Activated CD8-positive, alpha-beta memory T cell treated with anti-CD3 and anti-CD28 coated beads, Interleukin-2, amount 10 ng/mL, durations not matched to agents 7 days and 5 days (primary cell): ENCODE results near the gene VPS13A. TPM values are rescaled to one million over a fixed set of nuclear protein-coding genes. Genes with fewer than 3 reads are reported as not detected.
"Not testable (repeated sequence)": the region's sequence is repeated elsewhere in the genome, so short reads cannot be mapped to it uniquely, and the experiment has no call there.

ENCODE experiments used
- ATAC-seq: fragments of 150-1000 bp; cut with Tn5 transposase; one replicate; pipeline ENCODE4 v1.10.0; 2021; ENCODE audit warnings: moderate library complexity
- CTCF ChIA-PET: fragments of 350-600 bp; sonication (Branson Sonifier 250); formaldehyde crosslinking; loops from one replicate; lab custom pipeline; 2021; ENCODE audit warnings: antibody characterized with exemption; lab: Charles Lee
- DNase-seq: peaks from one replicate; pipeline ENCODE4 v3.0.0-alpha.2; 2020
- H3K27ac Mint-ChIP-seq: one replicate; pipeline ENCODE4 v1.8.0; 2021; ENCODE audit warnings: mild to moderate bottlenecking, mixed read lengths
- H3K27me3 Mint-ChIP-seq: one replicate; pipeline ENCODE4 v1.8.0; 2021; ENCODE audit warnings: mixed read lengths
- H3K36me3 Mint-ChIP-seq: one replicate; pipeline ENCODE4 v1.8.0; 2021; ENCODE audit warnings: mild to moderate bottlenecking, mixed read lengths
- H3K4me1 Mint-ChIP-seq: one replicate; pipeline ENCODE4 v1.8.0; 2021; ENCODE audit warnings: mixed read lengths
- H3K4me3 Mint-ChIP-seq: one replicate; pipeline ENCODE4 v1.8.0; 2021; ENCODE audit warnings: mild to moderate bottlenecking, moderate library complexity, mixed read lengths
- H3K9me3 Mint-ChIP-seq: one replicate; pipeline ENCODE4 v1.8.0; 2022; ENCODE audit warnings: low read depth, mixed read lengths
- total RNA-seq, 2 experiments: library from RNA; stranded (reverse); gene quantifications; one replicate each; pipeline ENCODE4 v1.2.3, GENCODE V29; 2021

Gene VPS13A
- total RNA-seq, 2 experiments from 2014 or later = 43.6 to 53.8 TPM

DNA sequence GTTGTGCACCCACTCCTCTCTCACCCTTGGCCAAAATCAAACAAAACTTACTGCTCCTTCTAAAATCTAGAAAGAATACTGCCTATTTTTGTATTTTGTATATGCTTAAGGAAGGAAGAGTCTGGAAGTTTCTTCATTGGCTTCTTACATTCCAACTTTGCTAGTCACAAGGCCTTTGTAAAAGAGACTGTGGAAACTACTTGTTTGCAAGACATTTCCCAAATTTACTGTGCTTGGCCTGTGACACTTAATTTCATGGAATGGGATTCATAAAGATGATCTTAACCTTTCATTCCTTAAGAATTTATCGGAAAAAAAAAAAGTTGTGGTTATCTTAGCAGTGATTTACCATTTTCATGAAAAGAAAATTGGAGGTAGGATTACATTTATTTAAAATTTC, 208.9 kb downstream of the VPS13A start:
- Mint-ChIP-seq H3K36me3 (peaks cover 12% of the 10 kb centered on the region), H3K4me3 (no peak overlapping the region), H3K27ac (no peak overlapping the region), H3K27me3 (no peaks in the 10 kb centered on the region), H3K9me3 (no peaks in the 10 kb centered on the region), H3K4me1 (peaks cover 1% of the 10 kb centered on the region)
- CTCF ChIA-PET = no interaction called here
- no peak for DNase-seq
- no peak for ATAC-seq

- ATAC-seq (no peak), DNase-seq (no peak)
- Mint-ChIP-seq H3K9me3 (no peaks in the 10 kb centered on the region), H3K27ac (no peak overlapping the region), H3K4me3 (no peak overlapping the region), H3K27me3 (no peaks in the 10 kb centered on the region), H3K4me1 (no peaks in the 10 kb centered on the region), H3K36me3 (peaks cover 5% of the 10 kb centered on the region)
- CTCF ChIA-PET = no interaction called here
Observed at GRCh38 chr9:77391834-77392233, 214.5 kb downstream of the VPS13A start.

DNA sequence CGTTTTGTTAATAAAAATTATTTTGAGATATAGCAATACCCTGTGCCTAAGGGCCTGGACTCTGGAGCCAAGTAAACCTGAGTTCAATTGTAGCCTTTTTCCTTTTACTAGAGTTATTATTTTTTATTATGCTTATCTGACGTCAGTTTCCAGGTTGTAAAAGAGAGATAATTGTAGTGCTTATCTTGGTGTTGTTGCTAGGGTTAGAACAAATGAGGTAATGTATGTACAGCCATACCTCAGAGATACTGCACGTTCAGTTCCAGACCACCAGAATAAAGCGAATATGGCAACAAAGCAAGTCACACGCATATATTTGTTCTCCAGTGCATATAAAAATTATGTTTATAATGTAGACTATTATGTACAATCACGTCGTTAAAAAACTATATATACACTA, 215.0 kb downstream of the VPS13A start:
- ATAC-seq (no peak), DNase-seq (no peak)
- Mint-ChIP-seq H3K36me3 (peaks cover 3% of the 10 kb centered on the region), H3K27me3 (no peaks in the 10 kb centered on the region), H3K27ac (no peak overlapping the region), H3K4me3 (no peak overlapping the region), H3K4me1 (no peaks in the 10 kb centered on the region), H3K9me3 (no peaks in the 10 kb centered on the region)
- CTCF ChIA-PET = no interaction called here

DNA sequence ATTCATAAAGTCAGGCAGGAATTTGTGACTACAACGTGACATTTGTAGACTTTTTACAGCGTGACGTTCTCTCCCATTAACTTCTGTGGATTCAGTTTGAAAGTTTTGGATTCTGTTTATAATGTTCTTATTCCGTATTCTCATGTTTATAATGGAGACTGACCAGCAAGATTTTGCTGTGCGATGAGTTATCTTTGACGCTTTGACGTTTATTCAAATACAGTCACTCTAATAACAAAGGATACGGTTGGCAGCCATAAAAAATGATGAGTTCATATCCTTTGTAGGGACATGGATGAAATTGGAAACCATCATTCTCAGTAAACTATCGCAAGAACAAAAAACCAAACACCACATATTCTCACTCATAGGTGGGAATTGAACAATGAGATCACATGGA, 221.2 kb downstream of the VPS13A start:
- CTCF ChIA-PET = not testable (repeated sequence)

DNA sequence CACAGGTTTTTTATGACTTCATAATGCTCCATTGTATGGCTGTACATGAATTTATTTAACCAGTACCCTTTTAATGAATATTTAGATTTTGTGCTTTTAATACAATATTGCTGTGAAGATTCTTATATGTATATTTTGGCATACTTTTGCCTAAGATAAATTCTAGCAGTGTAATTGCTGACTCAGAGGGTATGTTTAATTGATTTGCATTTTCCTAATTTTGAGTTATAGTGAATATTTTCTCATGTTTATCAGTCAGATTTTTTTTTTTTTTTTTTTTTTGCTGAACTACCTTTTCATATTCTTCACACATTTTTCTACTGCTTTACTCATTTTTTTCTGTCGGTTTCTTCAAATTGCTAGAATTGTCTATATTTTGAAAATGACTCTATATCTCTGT, 222.6 kb downstream of the VPS13A start:
- Mint-ChIP-seq H3K27me3 (no peaks in the 10 kb centered on the region), H3K27ac (no peak overlapping the region), H3K36me3 (peaks cover 2% of the 10 kb centered on the region), H3K9me3 (no peaks in the 10 kb centered on the region), H3K4me1 (no peaks in the 10 kb centered on the region), H3K4me3 (no peak overlapping the region)
- no peak for ATAC-seq
- no peak for DNase-seq
- CTCF ChIA-PET = no interaction called here

More for the DNA sequence above, 221.2 kb downstream of the VPS13A start:
- H3K4me1 Mint-ChIP-seq, H3K36me3 Mint-ChIP-seq, H3K27me3 Mint-ChIP-seq, DNase-seq, ATAC-seq, H3K4me3 Mint-ChIP-seq, H3K9me3 Mint-ChIP-seq, H3K27ac Mint-ChIP-seq: not testable (repeated sequence)

DNA sequence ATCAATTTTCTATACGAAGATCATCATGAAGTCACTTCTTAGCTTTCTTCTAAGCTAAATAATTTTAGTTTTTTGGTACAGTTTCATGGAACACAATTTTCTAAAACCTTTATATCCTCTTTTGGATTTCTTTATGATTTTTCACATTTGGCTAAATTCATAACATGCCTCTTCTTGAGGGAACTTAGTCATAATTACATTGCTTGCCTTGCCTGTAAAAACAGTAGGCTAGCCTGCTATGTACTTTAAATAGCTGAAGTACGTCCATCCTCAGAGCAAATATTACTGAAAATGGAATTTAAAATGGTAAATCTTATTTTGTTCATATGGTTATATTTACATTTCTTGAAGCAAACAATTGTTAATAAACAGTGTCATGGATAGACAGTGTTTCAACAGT, 225.0 kb downstream of the VPS13A start:
- Mint-ChIP-seq H3K27ac (no peak overlapping the region), H3K36me3 (peaks cover 14% of the 10 kb centered on the region), H3K4me1 (no peaks in the 10 kb centered on the region), H3K27me3 (no peaks in the 10 kb centered on the region), H3K9me3 (no peaks in the 10 kb centered on the region), H3K4me3 (no peak overlapping the region)
- ATAC-seq (no peak), DNase-seq (no peak)
- CTCF ChIA-PET = no interaction called here

DNA sequence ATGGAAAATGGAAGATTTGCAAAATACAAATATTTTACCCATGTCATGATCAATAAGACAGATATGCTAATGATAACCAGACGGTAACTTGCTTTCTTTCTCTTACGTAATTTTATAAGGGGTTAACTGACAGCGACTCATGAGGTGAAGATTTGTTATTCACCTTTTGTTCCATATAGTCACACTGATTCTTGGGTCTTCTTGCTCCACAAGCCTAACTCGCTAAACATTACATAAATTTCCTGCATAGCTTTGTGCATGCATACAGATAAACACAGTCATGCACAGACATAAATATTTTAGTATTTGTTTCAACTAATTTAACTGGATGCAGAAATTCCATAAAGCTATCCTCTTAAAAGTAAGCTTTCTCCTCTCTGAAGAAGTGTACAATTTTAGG, 225.9 kb downstream of the VPS13A start:
- ATAC-seq (no peak), DNase-seq (no peak)
- no peak overlapping the region for H3K27ac Mint-ChIP-seq
- H3K4me3 Mint-ChIP-seq = no peak overlapping the region
- no peaks in the 10 kb centered on the region for H3K27me3 Mint-ChIP-seq
- CTCF ChIA-PET = no interaction called here
- H3K9me3 Mint-ChIP-seq = peaks cover 3% of the 10 kb centered on the region
- no peaks in the 10 kb centered on the region for H3K4me1 Mint-ChIP-seq
- peaks cover 20% of the 10 kb centered on the region for H3K36me3 Mint-ChIP-seq

DNA sequence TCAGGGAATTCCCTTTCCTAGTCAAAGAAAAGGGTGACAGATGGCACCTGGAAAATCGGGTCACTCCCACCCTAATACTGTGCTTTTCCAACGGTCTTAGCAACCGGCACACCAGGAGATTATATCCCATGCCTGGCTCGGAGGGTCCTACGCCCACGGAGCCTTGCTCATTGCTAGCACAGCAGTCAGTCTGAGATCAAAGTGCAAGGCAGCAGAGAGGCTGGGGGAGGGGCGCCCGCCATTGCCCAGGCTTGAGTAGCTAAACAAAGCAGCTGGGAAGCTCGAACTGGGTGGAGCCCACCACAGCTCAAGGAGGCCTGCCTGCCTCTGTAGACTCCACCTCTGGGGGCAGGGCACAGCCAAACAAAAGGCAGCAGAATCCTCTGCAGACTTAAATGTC, 231.2 kb downstream of the VPS13A start:
- ATAC-seq, H3K9me3 Mint-ChIP-seq, CTCF ChIA-PET, H3K27ac Mint-ChIP-seq, H3K27me3 Mint-ChIP-seq, H3K4me1 Mint-ChIP-seq, DNase-seq, H3K4me3 Mint-ChIP-seq: not testable (repeated sequence)
- H3K36me3 Mint-ChIP-seq = peaks cover 33% of the 10 kb centered on the region

DNA sequence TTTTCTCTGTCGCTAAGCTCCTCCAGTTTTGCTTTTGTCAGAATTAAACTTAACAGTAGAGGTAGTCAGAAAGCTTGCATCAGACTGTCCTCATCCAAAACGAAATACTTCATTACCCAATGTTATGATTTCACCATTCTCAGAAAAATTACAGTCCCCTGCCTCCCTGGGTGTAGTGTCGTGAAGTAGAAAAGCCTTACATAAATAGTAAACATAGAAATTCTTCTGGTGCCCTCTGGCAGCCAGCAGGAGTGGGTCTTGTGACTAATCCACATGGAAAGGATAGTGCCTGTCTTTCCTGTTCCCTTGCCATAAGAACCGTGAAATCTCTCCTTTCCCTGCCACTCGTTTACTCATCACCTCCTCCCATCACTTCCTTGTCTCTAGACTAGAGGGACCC, 240.2 kb downstream of the VPS13A start:
- Mint-ChIP-seq H3K4me1 (no peaks in the 10 kb centered on the region), H3K27ac (no peak overlapping the region), H3K27me3 (no peaks in the 10 kb centered on the region), H3K4me3 (no peak overlapping the region), H3K9me3 (no peaks in the 10 kb centered on the region), H3K36me3 (peaks cover 4% of the 10 kb centered on the region)
- ATAC-seq (no peak), DNase-seq (no peak)
- CTCF ChIA-PET = interaction anchor here (1.0 kb wide), 1 partner anchor 40 kb away, joined by 4 read pairs; no protein-coding TSS in a partner anchor

GRCh38 chr9:77418226-77418625, 240.9 kb downstream of the VPS13A start:
- DNase-seq (no peak), ATAC-seq (no peak)
- H3K27ac Mint-ChIP-seq = no peak overlapping the region
- H3K36me3 Mint-ChIP-seq = peaks cover 4% of the 10 kb centered on the region
- H3K9me3 Mint-ChIP-seq = no peaks in the 10 kb centered on the region
- CTCF ChIA-PET = interaction anchor here (1.0 to 1.4 kb wide), 2 partner anchors 15 to 39 kb away, joined by 4 to 5 read pairs; no protein-coding TSS in a partner anchor
- no peaks in the 10 kb centered on the region for H3K4me1 Mint-ChIP-seq
- H3K27me3 Mint-ChIP-seq = no peaks in the 10 kb centered on the region
- H3K4me3 Mint-ChIP-seq = no peak overlapping the region

- ATAC-seq (no peak), DNase-seq (no peak)
- Mint-ChIP-seq H3K4me3 (no peak overlapping the region), H3K4me1 (no peaks in the 10 kb centered on the region), H3K27ac (no peak overlapping the region), H3K27me3 (no peaks in the 10 kb centered on the region), H3K36me3 (peaks cover 4% of the 10 kb centered on the region), H3K9me3 (no peaks in the 10 kb centered on the region)
- CTCF ChIA-PET = interaction anchor here (1.0 kb wide), 2 partner anchors 13 to 37 kb away, joined by 3 to 4 read pairs; no protein-coding TSS in a partner anchor
Observed at GRCh38 chr9:77420641-77421040, 243.3 kb downstream of the VPS13A start.

- DNase-seq (no peak), ATAC-seq (no peak)
- H3K9me3 Mint-ChIP-seq = no peaks in the 10 kb centered on the region
- no peaks in the 10 kb centered on the region for H3K27me3 Mint-ChIP-seq
- H3K36me3 Mint-ChIP-seq = peaks cover 4% of the 10 kb centered on the region
- H3K27ac Mint-ChIP-seq = no peak overlapping the region
- no peaks in the 10 kb centered on the region for H3K4me1 Mint-ChIP-seq
- no peak overlapping the region for H3K4me3 Mint-ChIP-seq
- CTCF ChIA-PET = interaction anchor here (0.9 to 2.4 kb wide), 2 partner anchors 11 to 12 kb away, joined by 3 to 8 read pairs; no protein-coding TSS in a partner anchor
Observed at GRCh38 chr9:77421506-77422265, 244.4 kb downstream of the VPS13A start.

GRCh38 chr9:77422969-77423368, 245.6 kb downstream of the VPS13A start:
- CTCF ChIA-PET = interaction anchor here (0.9 to 2.4 kb wide), 2 partner anchors 9 to 11 kb away, joined by 3 to 8 read pairs; no protein-coding TSS in a partner anchor

DNA sequence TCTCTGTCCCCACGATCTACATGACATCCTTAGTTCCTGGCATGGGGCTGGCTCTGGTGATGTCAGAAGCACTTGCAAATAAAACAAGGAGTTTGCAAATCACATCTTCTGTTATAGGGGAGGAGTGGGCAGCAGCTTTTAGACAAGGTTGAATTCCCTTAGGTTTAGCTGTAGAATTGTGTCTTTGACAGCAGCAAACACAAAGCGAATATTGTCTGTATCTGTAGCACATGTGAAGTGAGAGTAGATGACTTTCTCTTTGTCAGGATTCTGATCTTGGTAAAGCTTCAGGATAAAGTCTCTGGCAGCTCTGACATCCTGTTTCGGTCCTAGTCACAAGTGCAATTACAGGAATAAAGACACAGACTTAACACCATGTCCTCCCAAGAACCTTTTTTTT, 246.5 kb downstream of the VPS13A start:
- no peak overlapping the region for H3K27ac Mint-ChIP-seq
- no peaks in the 10 kb centered on the region for H3K27me3 Mint-ChIP-seq
- H3K36me3 Mint-ChIP-seq = peaks cover 2% of the 10 kb centered on the region
- H3K4me3 Mint-ChIP-seq = no peak overlapping the region
- no peak for ATAC-seq
- no peaks in the 10 kb centered on the region for H3K4me1 Mint-ChIP-seq
- no peaks in the 10 kb centered on the region for H3K9me3 Mint-ChIP-seq
- CTCF ChIA-PET = interaction anchor here (2.4 kb wide), 1 partner anchor 10 kb away, joined by 8 read pairs; no protein-coding TSS in a partner anchor
- DNase-seq = no peak

More at GRCh38 chr9:77422969-77423368, 245.6 kb downstream of the VPS13A start:
- H3K4me3 Mint-ChIP-seq = no peak overlapping the region
- H3K36me3 Mint-ChIP-seq = peaks cover 4% of the 10 kb centered on the region
- H3K4me1 Mint-ChIP-seq = no peaks in the 10 kb centered on the region
- ATAC-seq (no peak), DNase-seq (no peak)
- H3K27me3 Mint-ChIP-seq = no peaks in the 10 kb centered on the region
- H3K27ac Mint-ChIP-seq = no peak overlapping the region
- no peaks in the 10 kb centered on the region for H3K9me3 Mint-ChIP-seq
